ENCODE measurements around the gene UBR3. TPM values are rescaled to one million over a fixed set of nuclear protein-coding genes. Genes with fewer than 3 reads are reported as not detected.

UBR3 gene
- polyA plus RNA-seq, 2 of the 4 experiments (the other 2 are of a cell fraction) = 11.0 to 23.1 TPM

- TF ChIP-seq ZC3H11A (IDR thresholded peaks at IDR 0.05) = no peak
- no peak overlapping the region for H3K27ac ChIP-seq
- no peaks in the 10 kb centered on the region for H3K9me3 ChIP-seq
- ChIA-PET POLR2A (no interaction called here), CTCF (no interaction called here)
- H3K4me1 ChIP-seq = 0 out of 3 replicates have a peak, but pooled peaks cover 2% of the 10 kb centered on the region
- H3K4me3 ChIP-seq = no peak overlapping the region
- no peak overlapping the region for H3K4me2 ChIP-seq
- FAIRE-seq (no peak), ATAC-seq (no peak), DNase-seq (ENCODE audit: low read depth in 1 of 2, low spot score in 1 of 2) (no peak)
- WGBS (ENCODE audit: missing lambda C conversion rate) = 29% methylated on average over 1 of the region's 1 CpG
Observed at GRCh38 chr2:170056900-170057299, 229.6 kb downstream of the UBR3 start.

DNA sequence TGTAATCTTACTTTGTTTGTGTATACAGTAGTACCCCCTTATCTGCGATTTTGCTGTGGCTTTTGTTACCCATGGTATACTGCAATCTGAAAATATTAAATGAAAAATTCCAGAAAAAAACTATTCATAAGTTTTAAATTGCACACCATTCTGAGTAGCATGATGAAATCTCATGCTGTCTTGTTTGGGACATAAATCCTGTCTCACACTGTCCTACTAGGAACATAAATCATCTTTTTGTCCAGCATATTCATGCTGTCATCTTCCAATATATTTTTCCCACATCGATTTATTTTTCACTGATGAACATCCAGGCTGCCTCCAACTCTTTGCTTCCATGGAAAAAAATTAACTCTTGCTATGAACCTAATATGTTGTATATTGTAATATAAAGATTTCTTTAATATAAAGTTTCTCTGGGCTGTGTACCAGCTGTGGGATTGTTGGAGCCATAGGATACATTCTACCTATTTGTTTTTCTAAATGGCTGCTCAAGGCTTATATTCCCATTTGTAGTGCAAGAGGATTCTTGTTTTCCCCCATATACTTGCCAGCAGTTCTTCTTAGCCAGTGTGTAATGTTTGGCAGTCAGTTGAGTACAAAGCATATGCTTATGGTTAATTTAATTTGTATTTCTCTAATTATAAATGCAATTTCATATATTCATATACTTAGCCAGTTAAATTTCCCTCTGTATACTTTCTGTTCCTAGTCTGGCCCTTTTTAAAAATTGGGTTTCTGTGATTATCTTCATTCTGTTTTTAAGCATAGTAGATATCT is 236.4 kb downstream of the UBR3 start:
- no peak for FAIRE-seq
- TF ChIP-seq KDM5A (IDR thresholded peaks at IDR 0.05) = no peak
- Histone ChIP-seq H3K4me2 (no peak overlapping the region), H3K27ac (no peak overlapping the region), H3K4me3 (no peak overlapping the region), H3K4me1 (no peaks in the 10 kb centered on the region), H3K9me3 (no peaks in the 10 kb centered on the region)
- no peak for ATAC-seq
- ChIA-PET POLR2A (no interaction called here), CTCF (interaction anchor here (0.9 kb wide), 1 partner anchor 10 kb away, joined by 3 read pairs; no protein-coding TSS in a partner anchor)
- DNase-seq (ENCODE audit: low read depth in 1 of 2, low spot score in 1 of 2) = no peak
- 75% methylated on average over 2 of the region's 2 CpGs for WGBS (ENCODE audit: missing lambda C conversion rate)

- H3K9me3 ChIP-seq = no peaks in the 10 kb centered on the region
- H3K4me1 ChIP-seq = no peaks in the 10 kb centered on the region
- POLR2A ChIA-PET = no interaction called here
- no peak for TF ChIP-seq TFCP2L1 (CRISPR knock-in tag; IDR thresholded peaks at IDR 0.05)
- TF ChIP-seq EHMT2 (IDR thresholded peaks at IDR 0.05; ENCODE audit: low read depth) = no peak
- TF ChIP-seq JUN (IDR thresholded peaks at IDR 0.05) = no peak
- TF ChIP-seq, protein P1, sequence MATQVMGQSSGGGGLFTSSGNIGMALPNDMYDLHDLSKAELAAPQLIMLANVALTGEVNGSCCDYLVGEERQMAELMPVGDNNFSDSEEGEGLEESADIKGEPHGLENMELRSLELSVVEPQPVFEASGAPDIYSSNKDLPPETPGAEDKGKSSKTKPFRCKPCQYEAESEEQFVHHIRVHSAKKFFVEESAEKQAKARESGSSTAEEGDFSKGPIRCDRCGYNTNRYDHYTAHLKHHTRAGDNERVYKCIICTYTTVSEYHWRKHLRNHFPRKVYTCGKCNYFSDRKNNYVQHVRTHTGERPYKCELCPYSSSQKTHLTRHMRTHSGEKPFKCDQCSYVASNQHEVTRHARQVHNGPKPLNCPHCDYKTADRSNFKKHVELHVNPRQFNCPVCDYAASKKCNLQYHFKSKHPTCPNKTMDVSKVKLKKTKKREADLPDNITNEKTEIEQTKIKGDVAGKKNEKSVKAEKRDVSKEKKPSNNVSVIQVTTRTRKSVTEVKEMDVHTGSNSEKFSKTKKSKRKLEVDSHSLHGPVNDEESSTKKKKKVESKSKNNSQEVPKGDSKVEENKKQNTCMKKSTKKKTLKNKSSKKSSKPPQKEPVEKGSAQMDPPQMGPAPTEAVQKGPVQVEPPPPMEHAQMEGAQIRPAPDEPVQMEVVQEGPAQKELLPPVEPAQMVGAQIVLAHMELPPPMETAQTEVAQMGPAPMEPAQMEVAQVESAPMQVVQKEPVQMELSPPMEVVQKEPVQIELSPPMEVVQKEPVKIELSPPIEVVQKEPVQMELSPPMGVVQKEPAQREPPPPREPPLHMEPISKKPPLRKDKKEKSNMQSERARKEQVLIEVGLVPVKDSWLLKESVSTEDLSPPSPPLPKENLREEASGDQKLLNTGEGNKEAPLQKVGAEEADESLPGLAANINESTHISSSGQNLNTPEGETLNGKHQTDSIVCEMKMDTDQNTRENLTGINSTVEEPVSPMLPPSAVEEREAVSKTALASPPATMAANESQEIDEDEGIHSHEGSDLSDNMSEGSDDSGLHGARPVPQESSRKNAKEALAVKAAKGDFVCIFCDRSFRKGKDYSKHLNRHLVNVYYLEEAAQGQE (IDR thresholded peaks at IDR 0.05) = no peak
- TF ChIP-seq ZFP36 (IDR thresholded peaks at IDR 0.05; ENCODE audit: borderline replicate concordance, partially characterized antibody) = no peak
- TF ChIP-seq NFE2L2 (conservative IDR thresholded peaks at IDR 0.05; ENCODE audit: low read length) = no peak
- no peak for TF ChIP-seq POLR2A (IDR thresholded peaks at IDR 0.05; ENCODE audit: low read length)
- TF ChIP-seq NPAS2 (CRISPR knock-in tag; IDR thresholded peaks at IDR 0.05; ENCODE audit: borderline replicate concordance) = no peak
- no peak for TF ChIP-seq USF2 (IDR thresholded peaks at IDR 0.05)
- TF ChIP-seq MYC (IDR thresholded peaks at IDR 0.05; ENCODE audit: borderline replicate concordance, low read length) = no peak
- no peak for TF ChIP-seq TP53 (CRISPR knock-in tag; IDR thresholded peaks at IDR 0.05)
- no peak for TF ChIP-seq CEBPB (IDR thresholded peaks at IDR 0.05)
- TF ChIP-seq, protein P2, sequence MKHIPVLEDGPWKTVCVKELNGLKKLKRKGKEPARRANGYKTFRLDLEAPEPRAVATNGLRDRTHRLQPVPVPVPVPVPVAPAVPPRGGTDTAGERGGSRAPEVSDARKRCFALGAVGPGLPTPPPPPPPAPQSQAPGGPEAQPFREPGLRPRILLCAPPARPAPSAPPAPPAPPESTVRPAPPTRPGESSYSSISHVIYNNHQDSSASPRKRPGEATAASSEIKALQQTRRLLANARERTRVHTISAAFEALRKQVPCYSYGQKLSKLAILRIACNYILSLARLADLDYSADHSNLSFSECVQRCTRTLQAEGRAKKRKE (CRISPR knock-in tag; IDR thresholded peaks at IDR 0.05; ENCODE audit: low read depth) = no peak
- TF ChIP-seq EHF (CRISPR knock-in tag; IDR thresholded peaks at IDR 0.05) = no peak
- TF ChIP-seq SMC3 (IDR thresholded peaks at IDR 0.05) = no peak
- TF ChIP-seq FOSL2 (IDR thresholded peaks at IDR 0.05) = no peak
- TF ChIP-seq FOSL2 (CRISPR knock-in tag; IDR thresholded peaks at IDR 0.05) = no peak
- DNase-seq (ENCODE audit: low read depth in 1 of 2, low spot score in 1 of 2) = no peak
- CTCF ChIA-PET = no interaction called here
- H3K4me2 ChIP-seq = no peak overlapping the region
- WGBS (ENCODE audit: missing lambda C conversion rate) = 99% methylated on average over 2 of the region's 2 CpGs
- FAIRE-seq = no peak
- no peak overlapping the region for H3K27ac ChIP-seq
- no peak for ATAC-seq
- H3K4me3 ChIP-seq = no peak overlapping the region
Observed at GRCh38 chr2:170070778-170071177, 243.5 kb downstream of the UBR3 start.
